Stimulated activated CD4-positive, alpha-beta T cell treated with anti-CD3 and anti-CD28 coated beads, Interleukin-1b, Interleukin-23, amount 100 ng/mL, for 48 hours (primary cell): ENCODE results near the gene C1orf216.
"Not testable (repeated sequence)": the region's sequence is repeated elsewhere in the genome, so short reads cannot be mapped to it uniquely, and the experiment has no call there.

Experiments used
- DNase-seq: peaks from one replicate; pipeline ENCODE4 v3.0.0-alpha.2; 2020

C1orf216 gene

GRCh38 chr1:35718492-35719336 is at the start of gene C1orf216:
Gene C1orf216, minus strand, starts transcription at chr1:35718884. Its CDS starts 2,563 bp downstream, at chr1:35716321.
- DNase-seq = peak; percentile 83

- DNase-seq = no peak
Observed at GRCh38 chr1:35764283-35764682, 45.6 kb upstream of the C1orf216 start.

DNA sequence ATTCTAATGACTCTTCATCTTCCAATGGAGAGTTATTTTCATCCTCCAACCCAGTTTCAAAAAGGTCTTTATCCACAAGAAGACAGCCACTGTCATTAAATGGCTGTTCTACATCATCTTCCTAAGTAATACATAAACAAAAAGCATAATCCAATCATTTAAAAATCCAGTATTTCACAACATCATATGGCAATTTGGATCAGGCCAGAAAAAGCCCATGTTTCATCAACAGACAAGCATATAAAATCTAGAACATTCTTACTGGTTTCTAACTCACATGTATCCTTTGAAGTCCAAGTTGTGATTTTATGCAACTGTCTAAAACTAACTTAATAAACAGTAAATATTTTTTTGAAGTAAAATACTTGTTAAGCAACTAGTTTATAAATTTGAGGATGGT is 44.5 kb upstream of the C1orf216 start:
- DNase-seq = no peak

DNA sequence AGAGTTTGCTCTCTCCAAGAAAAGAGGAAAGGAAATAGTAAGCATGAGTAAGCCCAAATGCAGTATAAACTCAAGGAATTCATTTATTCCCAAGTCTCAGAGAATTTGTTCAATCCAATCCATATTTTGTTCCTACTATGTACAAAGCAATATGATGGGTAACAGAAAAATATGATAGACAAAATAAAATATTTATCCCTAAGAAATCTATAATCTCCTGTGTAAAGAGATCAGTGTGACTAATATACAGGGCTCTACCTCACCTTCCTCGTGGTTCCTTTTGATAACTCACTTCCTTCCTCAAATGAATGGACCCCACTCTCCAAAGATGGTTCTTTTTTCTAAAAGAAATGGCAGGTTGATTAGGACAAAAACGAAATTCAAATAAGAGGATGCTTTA is 43.5 kb upstream of the C1orf216 start:
- no peak for DNase-seq

GRCh38 chr1:35756064-35756463 is 37.4 kb upstream of the C1orf216 start:
- no peak for DNase-seq

DNA sequence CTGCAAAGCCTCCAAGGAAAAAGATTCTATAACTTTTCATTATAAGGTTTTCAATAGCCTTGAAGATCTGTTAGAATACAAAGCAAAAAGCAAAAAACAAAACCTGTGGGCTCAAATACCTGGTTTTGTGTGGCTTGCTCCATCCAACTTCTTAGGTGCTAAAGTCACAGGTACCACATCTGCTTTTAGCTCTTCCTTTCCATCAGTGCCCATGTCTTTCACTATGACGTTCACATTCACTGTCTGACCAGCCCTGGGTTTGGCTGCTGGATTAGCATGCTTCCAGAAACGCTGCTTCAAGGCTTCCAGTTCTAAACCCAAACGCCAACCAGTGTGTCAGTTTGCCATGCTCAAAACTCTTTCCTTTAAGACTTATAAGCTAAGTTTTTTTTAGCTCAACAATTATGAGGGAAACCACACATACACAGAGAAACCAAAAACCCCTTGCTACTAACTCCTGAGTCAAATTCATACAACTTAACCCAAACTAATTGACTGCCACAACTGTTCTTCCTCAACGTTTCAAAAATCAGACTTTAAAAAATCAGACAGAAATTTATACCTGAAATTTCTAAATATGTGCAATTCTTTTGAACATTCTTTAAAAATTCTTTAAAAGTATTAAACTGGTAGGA is 35.1 kb upstream of the C1orf216 start:
- no peak for DNase-seq

- no peak for DNase-seq
Observed at GRCh38 chr1:35748326-35748725, 29.6 kb upstream of the C1orf216 start.

GRCh38 chr1:35745124-35745730 is 26.5 kb upstream of the C1orf216 start:
- no peak for DNase-seq

- no peak for DNase-seq
Observed at GRCh38 chr1:35737120-35737519, 18.4 kb upstream of the C1orf216 start.

DNA sequence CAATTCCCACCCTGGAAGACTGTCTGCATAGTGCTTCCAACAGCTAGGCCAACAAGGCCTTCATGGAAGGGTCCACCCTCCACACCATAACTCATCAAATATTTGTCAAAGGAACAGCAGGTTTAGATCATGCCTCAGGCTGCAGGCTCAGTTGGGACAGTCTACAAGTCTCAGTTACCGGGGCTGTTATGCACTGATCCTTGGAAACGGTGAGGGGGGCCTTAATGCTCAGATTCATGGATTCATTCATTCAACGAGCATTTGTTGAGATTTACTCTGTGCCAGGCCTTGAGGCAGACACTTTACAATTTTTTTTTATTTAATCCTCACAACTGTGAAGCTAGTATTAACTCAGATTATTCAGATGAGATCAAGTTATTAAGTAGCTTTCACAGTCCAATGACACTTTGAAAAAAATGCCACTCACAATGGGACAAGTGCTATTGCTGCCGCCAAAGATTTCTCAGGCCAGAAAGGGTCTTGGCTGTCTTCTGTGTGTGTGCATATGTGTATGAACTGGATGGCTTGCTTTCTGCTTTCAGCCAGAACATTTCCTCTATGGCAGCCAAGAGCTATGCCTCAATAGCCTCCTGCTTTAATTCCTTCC is 8.9 kb upstream of the C1orf216 start:
- no peak for DNase-seq

GRCh38 chr1:35726450-35727433 is 8.1 kb upstream of the C1orf216 start:
- DNase-seq = peak; percentile 34

DNA sequence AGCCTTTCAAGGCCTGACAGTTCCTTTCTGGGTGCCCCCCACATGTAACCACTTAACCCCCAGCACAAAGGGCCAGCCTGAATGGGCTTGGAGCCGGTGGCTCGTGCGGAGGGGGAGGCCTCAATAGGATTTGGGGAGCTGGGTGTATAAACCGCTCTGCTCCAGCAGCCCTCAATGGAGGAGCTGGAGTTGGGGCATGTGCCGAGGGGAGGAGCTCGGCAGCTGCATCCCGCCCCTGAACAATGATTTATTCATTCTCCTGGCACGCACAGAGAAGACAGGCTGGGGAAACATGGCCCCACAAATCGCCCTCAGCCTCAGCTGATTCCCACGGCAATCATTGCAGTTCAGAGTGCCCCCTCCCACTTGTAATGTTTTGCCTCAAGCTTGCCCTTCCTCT is 6.9 kb upstream of the C1orf216 start:
- DNase-seq = no peak

DNA sequence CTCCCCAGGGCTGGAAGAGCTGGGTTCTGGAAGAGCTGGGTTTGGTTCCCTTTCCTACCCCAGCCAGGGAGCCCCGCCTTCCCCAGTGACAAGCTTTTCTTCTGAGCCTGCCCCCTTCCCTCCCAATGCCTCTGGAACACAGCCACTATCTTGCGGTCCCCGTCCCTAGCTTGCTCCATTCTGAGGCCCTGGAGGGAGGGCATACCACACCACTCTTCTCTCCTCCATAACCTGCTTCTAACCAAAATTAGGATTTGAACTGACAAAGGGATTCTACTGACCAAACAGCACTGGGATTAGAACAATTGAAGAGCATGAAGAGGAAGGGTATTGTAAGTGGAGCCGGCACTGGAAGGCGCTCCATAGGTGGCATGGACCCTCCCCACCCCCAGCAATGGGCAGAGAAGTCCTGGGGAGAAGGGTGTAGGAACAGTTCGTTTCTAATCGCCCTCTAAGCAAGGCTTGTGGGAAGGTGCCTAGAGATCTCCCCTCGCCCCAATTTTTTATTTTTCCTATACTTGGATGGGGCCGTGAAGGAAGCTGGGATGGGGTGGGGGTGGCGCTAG is 690 bp downstream of the C1orf216 start:
- DNase-seq = no peak

DNA sequence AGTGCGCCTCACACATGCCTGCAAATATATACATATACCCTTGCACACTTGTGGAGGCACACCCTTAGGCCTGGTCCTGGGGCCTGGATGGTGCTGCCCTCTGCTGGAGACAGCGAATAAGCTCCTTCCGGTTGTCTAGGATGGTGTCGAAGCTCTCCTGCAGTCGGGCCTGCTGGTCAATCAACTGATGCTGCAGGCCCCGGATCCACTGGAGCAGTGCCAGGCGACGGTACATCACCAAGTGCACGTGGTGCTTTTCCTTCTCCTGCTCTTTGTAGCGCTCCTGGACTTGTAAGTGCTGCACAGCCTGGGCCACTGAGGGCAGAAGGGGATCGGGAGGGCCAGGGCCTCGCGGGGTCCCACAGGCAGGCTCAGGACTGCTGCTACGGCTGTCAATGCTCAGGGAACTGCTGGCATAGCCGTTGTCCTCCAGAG is 3.1 kb downstream of the C1orf216 start:
- DNase-seq = peak; percentile 76

GRCh38 chr1:35714921-35715567 is 3.6 kb downstream of the C1orf216 start:
- DNase-seq = no peak

DNA sequence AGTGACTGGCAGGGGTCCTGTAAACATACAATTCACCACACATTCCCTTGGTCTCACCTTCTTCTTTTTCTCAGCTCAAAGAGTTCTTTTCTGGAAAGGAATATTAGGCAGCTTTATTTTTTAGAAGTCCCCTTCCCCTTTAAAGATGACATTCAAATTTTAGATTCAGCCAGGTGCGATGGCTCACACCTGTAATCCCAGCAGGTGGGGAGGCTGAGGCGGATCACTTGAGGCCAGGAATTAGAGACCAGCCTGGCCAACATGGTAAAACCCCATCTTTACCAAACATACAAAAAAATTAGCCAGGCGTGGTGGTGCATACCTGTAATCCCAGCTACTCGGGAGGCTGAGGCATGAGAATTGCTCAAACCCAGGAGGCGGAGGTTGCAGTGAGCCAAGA is 7.6 kb downstream of the C1orf216 start:
- DNase-seq = not testable (repeated sequence)

DNA sequence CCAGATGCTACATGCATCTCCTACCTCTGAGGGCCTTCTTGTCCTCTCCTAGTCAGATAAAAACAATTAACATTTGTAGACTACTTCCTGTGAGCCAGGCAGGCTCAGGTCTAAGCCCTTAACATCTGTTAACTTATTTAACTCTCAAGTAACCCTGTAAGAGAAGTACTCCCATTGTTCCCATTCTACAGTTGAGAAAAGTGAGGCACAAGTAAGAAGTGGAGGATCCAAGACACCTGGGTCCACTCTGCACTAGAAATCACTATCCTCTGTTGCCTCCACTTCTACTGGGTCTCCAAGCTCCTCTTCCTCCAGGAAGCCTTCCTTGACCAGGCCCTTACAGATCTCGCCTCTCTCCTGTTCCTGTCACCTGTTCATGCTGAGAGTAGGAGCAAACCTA is 9.7 kb downstream of the C1orf216 start:
- DNase-seq = no peak

- DNase-seq = peak; percentile 19
Observed at GRCh38 chr1:35708441-35708921, 10.2 kb downstream of the C1orf216 start.

GRCh38 chr1:35707601-35708440 is 10.9 kb downstream of the C1orf216 start:
- no peak for DNase-seq
